Sigmoid colon (tissue), 7 donors: ENCODE measurements around the gene IMP4. TPM values are rescaled to one million over a fixed set of nuclear protein-coding genes. Genes with fewer than 3 reads are reported as not detected.
A peak's percentile ranks its signal among the peaks of the same experiment; 100 is the strongest.

ENCODE experiments used
- DNase-seq: peaks from one replicate; pipeline ENCODE4 v3.0.0-alpha.2; 2019
- H3K27ac ChIP-seq, 4 donors: fragments of 200-600 bp; sonication (generic); one replicate each; pipeline ENCODE4 v1.5.1; 2016 to 2019; ENCODE audit warnings: mild to moderate bottlenecking in 1 of 4
- H3K27me3 ChIP-seq, 3 donors: fragments of 200-600 bp; sonication (generic); one replicate each; pipeline ENCODE4 v1.5.1; 2019; ENCODE audit warnings: mild to moderate bottlenecking in 1 of 3
- H3K36me3 ChIP-seq, 4 donors: fragments of 200-600 bp; sonication (generic); one replicate each; pipeline ENCODE4 v1.5.1; 2016 to 2019
- H3K4me1 ChIP-seq, 4 donors: fragments of 200-600 bp; sonication (generic); one replicate each; pipeline ENCODE4 v1.5.1; 2017 to 2019
- H3K4me3 ChIP-seq, 4 donors: fragments of 200-600 bp; sonication (generic); one replicate each; pipeline ENCODE4 v1.5.1; 2017 to 2019; ENCODE audit warnings: mild to moderate bottlenecking in 2 of 4, moderate library complexity in 1 of 4
- H3K9me3 ChIP-seq, 4 donors: fragments of 200-600 bp in 3 of 4; sonication (generic) in 3 of 4; one replicate each; pipeline versions ENCODE4 v1.5.1 to v1.6.1; 2013 to 2019
- CTCF ChIP-seq, 4 experiments: fragments of 450-650 bp in 3 of 4; fragments of 200-600 bp in 1 of 4; IDR thresholded peaks; one replicate each; pipeline ENCODE4 v1.5.1; 2016 to 2019; ENCODE audit warnings: antibody characterized with exemption in 4 of 4, mild to moderate bottlenecking in 3 of 4, moderate library complexity in 2 of 4
- EP300 ChIP-seq, 4 donors: sonication (generic); formaldehyde crosslinking; IDR thresholded peaks; one replicate each; pipeline ENCODE4 v1.6.1; 2017; ENCODE audit warnings: antibody characterized with exemption in 4 of 4
- POLR2A ChIP-seq, 2 donors: fragments of 450-650 bp; IDR thresholded peaks; one replicate each; pipeline ENCODE4 v1.6.1; 2016; ENCODE audit warnings: antibody characterized with exemption in 2 of 2, mild to moderate bottlenecking in 2 of 2, moderate library complexity in 2 of 2
- POLR2AphosphoS5 ChIP-seq, 4 donors: sonication (generic); formaldehyde crosslinking; IDR thresholded peaks; one replicate each; pipeline ENCODE4 v1.6.1; 2017; ENCODE audit warnings: antibody characterized with exemption in 4 of 4
- WGBS, 2 donors: extraction: QIAGEN DNeasy Blood & Tissue Kit; methylation state at CpG; one replicate each; pipeline ENCODE4 v1.1.7; 2013; 5-methylcytosine and 5-hydroxymethylcytosine counted together
- intact Hi-C: fragments of 100-400 bp; cut with DNase I; formaldehyde crosslinking; loops from one replicate; pipeline ENCODE4 v1.15.1; 2023
- polyA plus RNA-seq, 3 donors: library from polyadenylated mRNA; stranded (reverse); fragments of 200-250 nt; gene quantifications; one replicate each; pipeline ENCODE4 v1.2.3, GENCODE V29; 2013
- total RNA-seq, 4 donors: library from RNA; depleted of rRNA; stranded (reverse); fragments of >200 nt; gene quantifications; one replicate each; pipeline ENCODE4 v1.1.0, GENCODE V29; 2016
- donor health status: healthy with polysubstance abuse.
- donor health status: Bipolar disorder and iron deficiency.
- donor health status: healthy.

The IMP4 gene
- total and polyA plus RNA-seq, 7 donors: 48.0 to 130 (median 76.4) TPM

- DNase-seq: no peak
- no peak for TF ChIP-seq POLR2A (IDR thresholded peaks at IDR 0.05)
- no peak for TF ChIP-seq POLR2AphosphoS5 (IDR thresholded peaks at IDR 0.05)
- no peak for TF ChIP-seq CTCF (IDR thresholded peaks at IDR 0.05)
- TF ChIP-seq EP300 (IDR thresholded peaks at IDR 0.05): no peak
- Histone ChIP-seq H3K36me3 (peaks cover 19 to 56% (median 32%) of the 10 kb centered on the region in 4 donors), H3K9me3 (no peaks in the 10 kb centered on the region), H3K4me3 (no peak overlapping the region), H3K27ac (no peak overlapping the region), H3K27me3 (no peaks in the 10 kb centered on the region), H3K4me1 (peaks cover 0 to 25% (median 23%) of the 10 kb centered on the region in 4 donors)
- intact Hi-C loops: no loop called here
- WGBS, 2 donors: 96 to 97% methylated on average over 13 of the region's 13 CpGs
Observed at GRCh38 chr2:130345091-130345490, 2.4 kb downstream of the IMP4 start.

GRCh38 chr2:130345611-130346010 lies 2.9 kb downstream of the IMP4 start:
- H3K4me1 ChIP-seq: peaks cover 0 to 25% (median 23%) of the 10 kb centered on the region in 4 donors
- no peak for TF ChIP-seq CTCF (IDR thresholded peaks at IDR 0.05)
- TF ChIP-seq POLR2A (IDR thresholded peaks at IDR 0.05): no peak
- no peak for TF ChIP-seq POLR2AphosphoS5 (IDR thresholded peaks at IDR 0.05)
- TF ChIP-seq EP300 (IDR thresholded peaks at IDR 0.05): no peak
- intact Hi-C loops: no loop called here
- no peak overlapping the region for H3K27ac ChIP-seq
- WGBS, 2 donors: 97% methylated on average over 21 of the region's 21 CpGs
- H3K9me3 ChIP-seq: no peaks in the 10 kb centered on the region
- no peak for DNase-seq
- H3K4me3 ChIP-seq: no peak overlapping the region
- no peaks in the 10 kb centered on the region for H3K27me3 ChIP-seq
- peaks cover 19 to 51% (median 32%) of the 10 kb centered on the region in 4 donors for H3K36me3 ChIP-seq

GRCh38 chr2:130346041-130346740 lies 3.5 kb downstream of the IMP4 start:
- intact Hi-C loops: no loop called here
- no peak overlapping the region for H3K4me3 ChIP-seq
- TF ChIP-seq POLR2AphosphoS5 (IDR thresholded peaks at IDR 0.05) (no peak), CTCF (IDR thresholded peaks at IDR 0.05) (no peak), POLR2A (IDR thresholded peaks at IDR 0.05) (no peak), EP300 (IDR thresholded peaks at IDR 0.05) (no peak)
- peak; percentile 63 for DNase-seq
- no peaks in the 10 kb centered on the region for H3K27me3 ChIP-seq
- H3K27ac ChIP-seq: no peak overlapping the region
- WGBS, 2 donors: 94% methylated on average over 26 of the region's 26 CpGs
- peaks cover 0 to 21% (median 18%) of the 10 kb centered on the region in 4 donors for H3K4me1 ChIP-seq
- H3K9me3 ChIP-seq: no peaks in the 10 kb centered on the region
- peaks cover 19 to 49% (median 32%) of the 10 kb centered on the region in 4 donors for H3K36me3 ChIP-seq

- Histone ChIP-seq H3K4me1 (peaks cover 0 to 16% (median 13%) of the 10 kb centered on the region in 4 donors), H3K27ac (no peak overlapping the region), H3K9me3 (no peaks in the 10 kb centered on the region), H3K36me3 (peaks cover 19 to 49% (median 32%) of the 10 kb centered on the region in 4 donors), H3K4me3 (no peak overlapping the region), H3K27me3 (no peaks in the 10 kb centered on the region)
- no peak for DNase-seq
- TF ChIP-seq POLR2AphosphoS5 (IDR thresholded peaks at IDR 0.05): no peak
- no peak for TF ChIP-seq CTCF (IDR thresholded peaks at IDR 0.05)
- no peak for TF ChIP-seq POLR2A (IDR thresholded peaks at IDR 0.05)
- no peak for TF ChIP-seq EP300 (IDR thresholded peaks at IDR 0.05)
- intact Hi-C loops: no loop called here
- 85 to 87% methylated on average over 4 of the region's 4 CpGs for WGBS, 2 donors
Observed at GRCh38 chr2:130346741-130347066, 4.0 kb downstream of the IMP4 start.
